GM18502 (cell line): ENCODE results near the gene EARS2.
"Not testable (repeated sequence)": the region's sequence is repeated elsewhere in the genome, so short reads cannot be mapped to it uniquely, and the experiment has no call there.

Experiments used
- ATAC-seq: cut with Tn5 transposase; IDR thresholded peaks from one replicate; pipeline ENCODE4 v1.9.1; 2021; ENCODE audit warnings: mild to moderate bottlenecking; ENCODE audit not compliant: unreplicated experiment, poor library complexity

Gene EARS2

GRCh38 chr16:23485841-23486240, 71.3 kb downstream of the EARS2 start:
- ATAC-seq, result no peak

DNA sequence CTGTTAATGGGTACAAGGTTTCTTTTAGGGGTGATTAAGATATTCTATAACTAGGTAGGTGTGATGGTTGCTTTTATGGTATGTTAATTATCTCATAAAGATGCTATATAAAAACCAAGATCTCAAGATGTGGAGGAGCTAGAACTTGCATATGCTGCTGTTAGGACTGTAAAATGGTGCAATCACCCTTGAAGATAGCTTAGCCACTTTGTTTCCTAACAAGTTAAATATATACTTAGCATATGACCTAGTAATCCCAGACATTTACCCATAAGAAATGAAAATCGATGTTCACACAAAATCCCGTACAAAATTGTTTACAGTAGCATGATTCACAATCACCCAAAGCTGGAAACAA, 71.9 kb downstream of the EARS2 start:
- no peak for ATAC-seq

- ATAC-seq, result no peak
Measured at GRCh38 chr16:23484510-23485256, 72.5 kb downstream of the EARS2 start.

DNA sequence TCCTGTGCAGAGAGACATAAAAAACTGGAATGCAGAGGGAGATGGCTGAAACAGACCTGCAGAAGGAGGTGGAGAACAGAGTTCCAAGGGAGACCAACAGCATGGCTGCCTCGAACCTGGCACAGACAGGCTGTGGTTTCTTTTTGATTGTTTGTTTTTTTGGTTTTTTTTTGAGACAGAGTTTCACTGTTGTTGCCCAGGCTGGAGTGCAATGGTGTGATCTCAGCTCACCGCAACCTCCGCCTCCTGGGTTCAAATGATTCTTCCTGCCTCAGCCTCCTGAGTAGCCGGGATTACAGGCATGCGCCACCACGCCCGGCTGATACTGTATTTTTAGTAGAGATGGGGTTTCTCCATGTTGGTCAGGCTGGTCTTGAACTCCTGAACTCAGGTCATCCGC, 73.7 kb downstream of the EARS2 start:
- not testable (repeated sequence) for ATAC-seq

DNA sequence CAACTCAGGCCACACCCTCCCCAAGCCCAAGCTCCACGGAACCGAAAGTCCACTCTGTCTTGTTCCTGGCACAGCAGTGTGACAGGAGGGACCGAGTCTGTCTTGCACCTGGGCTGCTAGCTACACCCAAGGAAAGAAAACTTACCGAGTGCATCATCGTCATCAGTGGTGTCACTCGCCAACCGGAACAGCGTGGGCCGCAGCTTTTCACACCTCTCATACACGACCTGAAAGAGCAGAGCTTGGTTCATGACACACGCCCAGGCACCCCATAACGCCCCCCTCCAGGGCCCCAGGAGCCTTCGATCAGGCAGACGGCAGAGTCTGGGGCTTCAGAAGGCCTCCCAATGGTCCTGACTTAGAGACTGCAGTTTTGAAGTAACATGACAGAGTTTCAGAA, 74.4 kb downstream of the EARS2 start:
- ATAC-seq, result no peak

GRCh38 chr16:23480257-23480656, 76.9 kb downstream of the EARS2 start:
- ATAC-seq, result no peak

DNA sequence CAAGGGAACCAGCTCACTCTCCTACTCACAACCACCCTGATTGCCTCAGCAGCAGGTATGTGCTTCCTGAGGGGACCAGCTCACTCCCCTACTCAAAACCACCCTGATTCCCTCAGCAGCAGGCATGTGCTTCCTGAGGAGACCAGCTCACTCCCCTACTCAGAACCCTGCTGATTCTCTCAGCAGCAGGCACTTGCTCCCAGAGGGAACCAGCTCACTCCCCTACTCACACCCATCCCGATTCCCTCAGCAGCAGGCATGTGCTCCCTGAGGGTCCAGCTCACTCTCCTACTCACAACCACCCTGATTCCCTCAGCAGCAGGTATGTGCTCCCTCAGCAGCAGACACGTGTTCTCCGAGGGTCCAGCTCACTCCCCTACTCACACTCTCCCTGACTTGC, 78.0 kb downstream of the EARS2 start:
- no peak for ATAC-seq

DNA sequence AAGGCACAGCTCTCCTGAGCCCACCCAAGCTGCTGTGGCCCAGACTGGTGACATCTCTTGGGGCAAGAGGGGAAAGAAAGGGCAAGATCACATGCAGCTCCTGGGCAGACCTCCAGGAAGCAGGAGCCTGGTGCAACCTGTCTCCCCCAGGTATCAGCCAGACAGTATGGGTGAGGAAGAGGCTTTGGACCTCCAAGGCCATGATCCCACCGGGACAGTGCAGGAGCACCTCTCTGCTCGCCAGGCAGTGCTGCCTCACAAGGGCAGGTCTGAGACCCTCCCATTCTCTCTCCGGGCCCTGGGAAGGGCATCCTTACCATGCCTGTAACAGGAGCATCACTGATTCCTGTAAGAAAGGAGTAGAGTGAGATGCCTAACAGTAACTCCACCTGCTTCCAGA, 78.6 kb downstream of the EARS2 start:
- ATAC-seq, result no peak

DNA sequence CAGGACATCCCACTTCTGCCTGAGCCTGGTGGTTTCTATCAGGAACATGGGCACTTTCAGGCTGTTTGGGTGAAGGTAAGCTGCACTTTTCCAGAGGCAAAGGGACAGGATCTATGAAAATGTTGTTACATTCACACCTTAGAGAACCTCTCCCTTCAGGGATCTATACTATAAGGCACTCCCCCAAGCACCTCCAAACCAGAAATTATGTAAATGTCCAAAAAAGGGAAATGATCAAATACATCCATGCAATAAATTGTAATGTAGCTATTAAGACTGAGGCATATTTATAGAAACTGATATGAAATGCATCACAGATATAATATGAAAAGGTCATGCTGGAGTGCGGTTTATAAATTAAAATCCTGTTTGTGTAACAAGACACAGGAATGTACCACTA, 80.9 kb downstream of the EARS2 start:
- ATAC-seq, result no peak
